AG04450 (cell line): ENCODE data around the gene C5orf63. TPM values are rescaled to one million over a fixed set of nuclear protein-coding genes. Genes with fewer than 3 reads are reported as not detected.
A peak's percentile ranks its signal among the peaks of the same experiment; 100 is the strongest.
"Not testable (repeated sequence)": the region's sequence is repeated elsewhere in the genome, so short reads cannot be mapped to it uniquely, and the experiment has no call there.

Experiments
- CTCF ChIA-PET: fragments of 300-600, 350-600 bp; formaldehyde crosslinking; extraction: SDS; loops from one replicate; lab custom pipeline; 2022; ENCODE audit warnings: antibody characterized with exemption, inconsistent platforms; lab: Charles Lee
- POLR2A ChIA-PET: fragments of 350-600 bp; formaldehyde crosslinking; extraction: SDS; loops from one replicate; lab custom pipeline; 2021; ENCODE audit warnings: antibody characterized with exemption, inconsistent platforms; lab: Yijun Ruan, JAX
- DNase-seq: peaks from one replicate; pipeline ENCODE4 v3.0.0-alpha.2; 2011; ENCODE audit warnings: low read depth, low spot score
- H3K27ac ChIP-seq: one replicate; pipeline ENCODE4 v1.5.1; 2012; ENCODE audit warnings: low read depth, low read length, control low read depth
- H3K27me3 ChIP-seq: one replicate; pipeline ENCODE4 v1.6.0; 2012; ENCODE audit warnings: low read length; ENCODE audit not compliant: control insufficient read depth, insufficient read depth
- H3K4me3 ChIP-seq: 2 replicates; pipeline ENCODE4 v1.5.1; 2011; ENCODE audit warnings: mild to moderate bottlenecking, low read depth, low read length, control low read depth
- H3K9me3 ChIP-seq: 2 replicates; pipeline ENCODE4 v1.5.1; 2012; ENCODE audit warnings: low read length; ENCODE audit not compliant: control insufficient read depth, insufficient read depth
- CTCF ChIP-seq: IDR thresholded peaks from 2 replicates; pipeline ENCODE4 v1.5.1; 2011; ENCODE audit warnings: low read depth, low read length, control low read depth, inconsistent platforms
- polyA plus RNA-seq: library from polyadenylated mRNA; depleted of rRNA; stranded (reverse); fragments of >200 nt; gene quantifications from 2 replicates; pipeline ENCODE4 v1.2.3, GENCODE V29; 2011

Gene C5orf63
- polyA plus RNA-seq, 1 experiment: 2.9 TPM

- Histone ChIP-seq H3K4me3 (peak overlapping the region; percentile 94), H3K9me3 (no peaks in the 10 kb centered on the region; the same call in 1 of the 2 replicates), H3K27me3 (no peaks in the 10 kb centered on the region), H3K27ac (no peak overlapping the region)
- no peak for TF ChIP-seq CTCF
- ChIA-PET POLR2A (interaction anchor here (0.8 kb wide), 2 partner anchors 24 to 183 kb away, joined by 3 read pairs; no protein-coding TSS in a partner anchor), CTCF (interaction anchor here (0.5 to 2.5 kb wide), 13 partner anchors 8 to 464 kb away, joined by 3 to 11 read pairs (median 3); no protein-coding TSS in a partner anchor)
- DNase-seq: no peak
These were observed 44.4 kb downstream of the C5orf63 start for GRCh38 chr5:127028822-127029457.

GRCh38 chr5:127027539-127027938 is 45.8 kb downstream of the C5orf63 start:
- TF ChIP-seq CTCF: no peak
- CTCF ChIA-PET: interaction anchor here (1.7 to 2.5 kb wide), 3 partner anchors 12 to 248 kb away, joined by 4 to 11 read pairs (median 7); no protein-coding TSS in a partner anchor

GRCh38 chr5:127026166-127026565 is 47.1 kb downstream of the C5orf63 start:
- no peak for DNase-seq
- Histone ChIP-seq H3K9me3 (no peaks in the 10 kb centered on the region; the same call in 1 of the 2 replicates), H3K4me3 (no peak overlapping the region), H3K27ac (no peak overlapping the region), H3K27me3 (no peaks in the 10 kb centered on the region)
- ChIA-PET CTCF (interaction anchor here (1.3 kb wide), 1 partner anchor 288 kb away, joined by 4 read pairs; no protein-coding TSS in a partner anchor), POLR2A (no interaction called here)
- no peak for TF ChIP-seq CTCF

More at GRCh38 chr5:127027539-127027938, 45.8 kb downstream of the C5orf63 start:
- Histone ChIP-seq H3K4me3 (no peak overlapping the region), H3K27ac (no peak overlapping the region), H3K27me3 (no peaks in the 10 kb centered on the region), H3K9me3 (no peaks in the 10 kb centered on the region; the same call in 1 of the 2 replicates)
- POLR2A ChIA-PET: no interaction called here
- DNase-seq: no peak

- H3K9me3 ChIP-seq: no peaks in the 10 kb centered on the region
- ChIA-PET CTCF (interaction anchor here (1.3 kb wide), 3 partner anchors 9 to 288 kb away, joined by 4 to 5 read pairs (median 4); no protein-coding TSS in a partner anchor), POLR2A (no interaction called here)
- DNase-seq: no peak
- no peak for TF ChIP-seq CTCF
- no peak overlapping the region for H3K4me3 ChIP-seq
- H3K27ac ChIP-seq: no peak overlapping the region
- H3K27me3 ChIP-seq: no peaks in the 10 kb centered on the region
These were observed 47.8 kb downstream of the C5orf63 start for GRCh38 chr5:127025467-127025866.

GRCh38 chr5:127024821-127025220 is 48.5 kb downstream of the C5orf63 start:
- DNase-seq: no peak
- Histone ChIP-seq H3K4me3 (no peak overlapping the region), H3K27ac (no peak overlapping the region), H3K27me3 (no peaks in the 10 kb centered on the region), H3K9me3 (no peaks in the 10 kb centered on the region)
- ChIA-PET CTCF (interaction anchor here (1.3 kb wide), 2 partner anchors 9 to 245 kb away, joined by 4 to 5 read pairs; no protein-coding TSS in a partner anchor), POLR2A (no interaction called here)
- no peak for TF ChIP-seq CTCF

GRCh38 chr5:127023552-127024191 is 49.6 kb downstream of the C5orf63 start:
- H3K27me3 ChIP-seq, H3K4me3 ChIP-seq, H3K9me3 ChIP-seq, H3K27ac ChIP-seq, CTCF ChIA-PET, POLR2A ChIA-PET, DNase-seq: not testable (repeated sequence)
